HUES6 (cell line): ENCODE measurements around the gene PPARA.
"Not testable (repeated sequence)": the region's sequence is repeated elsewhere in the genome, so short reads cannot be mapped to it uniquely, and the experiment has no call there.

ENCODE experiments used
- H3K27ac ChIP-seq: 2 replicates; pipeline ENCODE4 v1.7.0; 2013; ENCODE audit warnings: low read depth, mild to moderate bottlenecking, low read length, inconsistent platforms
- H3K27me3 ChIP-seq: 2 replicates; pipeline ENCODE4 v1.6.1; 2013; ENCODE audit warnings: low read length; ENCODE audit not compliant: control insufficient read depth, insufficient read depth
- H3K36me3 ChIP-seq: 2 replicates; pipeline ENCODE4 v1.6.1; 2013; ENCODE audit warnings: low read length; ENCODE audit not compliant: control insufficient read depth, insufficient read depth
- H3K4me1 ChIP-seq: 2 replicates; pipeline ENCODE4 v1.6.1; 2013; ENCODE audit warnings: low read length; ENCODE audit not compliant: control insufficient read depth, insufficient read depth
- H3K4me3 ChIP-seq: 2 replicates; pipeline ENCODE4 v1.5.1; 2013; ENCODE audit warnings: low read depth, low read length
- H3K9ac ChIP-seq: one replicate; pipeline ENCODE4 v1.6.1; 2013; ENCODE audit warnings: mild to moderate bottlenecking, low read length
- H3K9me3 ChIP-seq: 2 replicates; pipeline ENCODE4 v1.6.1; 2013; ENCODE audit warnings: low read depth, low read length; ENCODE audit not compliant: control insufficient read depth, insufficient read depth

PPARA gene

DNA sequence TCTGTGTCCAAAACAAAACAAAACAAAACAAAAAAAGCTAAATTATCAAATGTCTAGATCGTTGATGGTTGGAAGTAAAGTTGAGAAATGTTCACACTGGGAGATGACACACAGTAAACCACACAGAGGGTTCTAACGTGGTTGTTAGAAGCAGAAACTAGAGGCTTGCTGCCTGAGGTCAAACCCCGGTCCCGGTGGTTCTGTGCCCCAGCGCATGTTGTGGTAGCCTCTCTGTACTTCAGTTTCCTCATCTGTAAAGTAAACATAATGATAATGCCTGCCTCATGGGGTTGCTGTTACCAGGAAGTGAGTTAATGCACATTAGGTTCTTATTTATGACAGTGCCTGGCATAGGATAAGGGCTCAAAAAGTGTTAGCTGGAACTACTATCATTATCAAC is 33.4 kb downstream of the PPARA start:
- no peaks in the 10 kb centered on the region for H3K36me3 ChIP-seq
- no peaks in the 10 kb centered on the region for H3K27me3 ChIP-seq

DNA sequence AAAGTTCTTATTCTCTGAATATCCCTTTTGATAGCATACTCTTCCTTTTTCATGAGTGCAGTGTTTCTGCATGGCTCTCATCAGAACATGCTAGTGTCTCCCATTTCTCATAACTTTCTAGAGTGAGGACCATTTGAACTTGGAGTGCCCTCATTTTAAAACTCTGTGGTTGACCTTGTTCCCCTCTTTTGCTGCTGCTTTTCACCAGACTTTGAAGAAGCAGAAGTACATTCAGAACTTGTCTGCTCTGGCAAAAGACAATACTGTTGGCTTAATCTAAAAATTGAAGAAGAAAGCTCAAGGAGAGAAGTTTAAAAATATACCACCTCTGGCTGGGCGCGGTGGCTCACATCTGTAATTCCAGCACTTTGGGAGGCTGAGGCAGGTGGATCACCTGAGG is 35.0 kb downstream of the PPARA start:
- Histone ChIP-seq H3K9ac (no peak overlapping the region), H3K36me3 (no peaks in the 10 kb centered on the region), H3K4me3 (no peak overlapping the region), H3K4me1 (no peaks in the 10 kb centered on the region), H3K27ac (no peak overlapping the region), H3K9me3 (peaks cover 14% of the 10 kb centered on the region), H3K27me3 (no peaks in the 10 kb centered on the region)

More for the DNA sequence above, 33.4 kb downstream of the PPARA start:
- Histone ChIP-seq H3K4me1 (no peaks in the 10 kb centered on the region), H3K9ac (no peak overlapping the region), H3K27ac (no peak overlapping the region), H3K9me3 (peaks cover 20% of the 10 kb centered on the region), H3K4me3 (no peak overlapping the region)

DNA sequence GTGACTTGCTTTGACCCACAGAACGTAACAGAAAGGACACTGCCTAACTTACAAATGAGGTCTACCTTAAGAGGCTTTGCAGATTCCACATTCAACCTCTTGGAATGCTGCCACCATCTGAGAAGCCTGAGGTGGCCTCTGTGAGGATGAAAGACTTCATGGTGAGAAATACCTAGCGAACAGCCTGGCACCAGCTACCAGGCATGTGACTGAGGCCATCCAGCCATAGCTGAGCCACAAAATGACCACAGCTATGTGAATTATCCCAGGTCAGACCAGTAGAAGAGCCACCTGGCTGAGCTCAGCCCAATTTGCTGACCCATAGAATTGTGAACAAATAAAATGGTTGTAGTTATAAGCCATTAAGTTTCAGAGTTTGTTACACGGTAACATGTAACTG is 37.5 kb downstream of the PPARA start:
- H3K9ac ChIP-seq, result no peak overlapping the region

DNA sequence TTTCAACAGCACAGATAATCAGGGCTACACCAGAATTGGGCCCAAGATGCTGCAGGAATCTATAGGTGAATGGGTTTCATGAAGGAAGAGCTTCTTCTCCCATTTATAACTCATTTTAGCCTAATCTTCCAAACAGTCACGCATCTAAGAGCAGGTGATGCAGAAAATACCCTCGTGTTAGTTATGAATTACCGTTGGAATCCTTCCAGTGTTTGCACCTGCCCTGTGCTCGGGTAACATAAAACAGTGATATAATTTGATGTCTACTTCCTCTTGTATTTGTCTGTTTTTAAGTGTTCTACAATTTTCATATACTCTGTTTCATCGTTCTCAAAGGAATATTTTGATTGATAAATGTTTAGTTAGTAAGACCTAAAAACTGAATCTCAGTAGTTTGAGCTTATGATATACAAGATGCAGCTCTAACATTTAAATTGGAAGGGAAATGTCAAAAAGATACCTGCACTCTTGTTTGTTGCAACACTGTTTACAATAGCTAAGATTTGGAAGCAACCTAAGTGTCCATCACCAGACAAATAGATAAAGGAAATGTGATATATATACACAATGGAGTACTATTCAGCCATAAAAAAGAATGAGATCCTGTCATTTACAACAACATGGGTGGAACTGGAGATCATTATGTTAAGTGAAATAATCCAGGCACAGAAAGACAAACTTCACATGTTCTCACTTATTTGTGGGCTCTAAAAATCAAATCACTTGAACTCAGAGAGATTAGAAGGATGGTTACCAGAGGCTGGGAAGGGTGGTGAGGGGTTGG is 42.1 kb downstream of the PPARA start:
- Histone ChIP-seq H3K4me3 (no peak overlapping the region), H3K4me1 (0 out of 2 replicates have a peak, but pooled peaks cover 4% of the 10 kb centered on the region), H3K27me3 (no peaks in the 10 kb centered on the region), H3K9me3 (no peaks in the 10 kb centered on the region), H3K27ac (no peak overlapping the region), H3K9ac (no peak overlapping the region), H3K36me3 (no peaks in the 10 kb centered on the region)

More for the DNA sequence above, 37.5 kb downstream of the PPARA start:
- Histone ChIP-seq H3K27ac (no peak overlapping the region), H3K4me3 (no peak overlapping the region), H3K9me3 (no peaks in the 10 kb centered on the region), H3K36me3 (no peaks in the 10 kb centered on the region), H3K4me1 (no peaks in the 10 kb centered on the region), H3K27me3 (no peaks in the 10 kb centered on the region)

DNA sequence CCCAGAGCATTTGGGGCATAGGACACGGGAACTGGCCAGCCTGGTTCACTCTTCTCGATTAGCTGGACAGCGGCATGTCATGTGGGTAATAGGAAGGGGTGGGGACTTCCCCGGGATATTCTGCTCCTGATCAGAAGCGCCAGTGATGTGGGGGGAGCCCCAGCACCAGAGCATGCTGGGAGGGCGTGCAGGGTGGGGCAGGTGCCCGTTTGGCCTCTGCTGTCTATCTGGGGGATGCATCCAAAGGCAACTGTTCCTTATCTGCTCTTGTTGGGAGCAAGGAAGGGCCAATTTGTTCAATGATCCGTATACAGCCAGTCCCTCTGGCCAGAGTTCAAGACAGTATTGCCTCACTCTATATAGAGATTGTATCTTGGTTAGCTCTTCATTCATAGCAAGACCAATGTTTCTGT is 43.6 kb downstream of the PPARA start:
- H3K9ac ChIP-seq, result no peak overlapping the region
- no peaks in the 10 kb centered on the region for H3K36me3 ChIP-seq
- H3K27ac ChIP-seq, result no peak overlapping the region
- no peaks in the 10 kb centered on the region for H3K27me3 ChIP-seq
- 0 out of 2 replicates have a peak, but pooled peaks cover 4% of the 10 kb centered on the region for H3K4me1 ChIP-seq
- no peaks in the 10 kb centered on the region for H3K9me3 ChIP-seq
- no peak overlapping the region for H3K4me3 ChIP-seq

DNA sequence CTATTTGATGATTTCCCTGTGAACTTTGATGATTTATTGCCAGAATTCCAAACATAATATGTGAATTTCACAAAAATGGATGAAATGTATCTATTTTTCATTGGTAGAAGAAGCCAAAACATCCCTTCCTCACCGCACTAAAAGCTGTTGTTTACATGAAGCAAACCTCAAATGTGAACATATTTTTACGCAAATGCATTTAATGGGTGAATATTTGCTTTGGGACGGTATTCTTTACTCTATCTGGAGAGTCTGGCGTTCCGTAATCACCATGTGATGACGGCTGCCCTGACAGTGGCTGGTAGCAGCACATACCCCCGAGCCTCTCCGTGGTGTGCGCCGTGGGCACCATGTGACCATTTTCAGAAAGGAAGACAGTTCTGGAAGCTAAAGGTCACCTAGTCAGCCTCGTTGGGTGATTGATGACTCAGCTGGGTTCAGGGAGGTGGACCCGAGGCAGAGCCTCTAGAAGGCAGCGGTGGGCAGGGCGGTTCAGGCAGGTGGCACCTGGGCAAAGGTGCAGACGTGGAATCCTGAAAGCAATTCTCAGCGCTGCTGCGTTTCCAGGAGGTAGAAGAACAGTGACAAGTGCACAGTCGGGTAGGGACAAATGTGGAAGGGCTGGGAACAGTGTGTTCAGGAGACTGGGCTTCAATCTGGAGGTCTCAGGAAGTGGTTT is 45.3 kb downstream of the PPARA start:
- Histone ChIP-seq H3K4me1 (0 out of 2 replicates have a peak, but pooled peaks cover 4% of the 10 kb centered on the region), H3K9ac (no peak overlapping the region), H3K27ac (no peak overlapping the region), H3K4me3 (no peak overlapping the region), H3K27me3 (no peaks in the 10 kb centered on the region), H3K36me3 (no peaks in the 10 kb centered on the region), H3K9me3 (no peaks in the 10 kb centered on the region)

DNA sequence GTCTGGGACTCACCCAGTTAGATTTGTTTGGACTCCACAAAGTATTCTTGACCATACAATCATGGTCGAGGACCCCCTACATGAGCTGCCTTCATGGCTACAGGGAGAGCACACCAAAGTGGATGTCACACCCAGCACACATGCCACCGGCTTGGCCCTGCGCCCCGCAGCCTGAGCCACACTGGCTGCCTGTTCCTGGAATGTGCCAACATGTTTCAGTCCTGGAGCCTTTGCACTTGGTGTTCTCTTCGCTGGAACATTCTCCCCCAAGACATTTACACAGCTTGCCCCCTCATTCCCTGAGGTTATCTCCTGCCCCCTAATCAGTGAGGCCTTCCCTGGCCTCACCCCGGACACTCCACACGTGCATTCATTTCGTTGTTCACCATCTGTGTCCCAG is 46.0 kb downstream of the PPARA start:
- Histone ChIP-seq H3K4me1 (peaks cover 8% of the 10 kb centered on the region), H3K36me3 (no peaks in the 10 kb centered on the region), H3K9me3 (no peaks in the 10 kb centered on the region), H3K27me3 (no peaks in the 10 kb centered on the region), H3K27ac (no peak overlapping the region), H3K9ac (no peak overlapping the region), H3K4me3 (no peak overlapping the region)

DNA sequence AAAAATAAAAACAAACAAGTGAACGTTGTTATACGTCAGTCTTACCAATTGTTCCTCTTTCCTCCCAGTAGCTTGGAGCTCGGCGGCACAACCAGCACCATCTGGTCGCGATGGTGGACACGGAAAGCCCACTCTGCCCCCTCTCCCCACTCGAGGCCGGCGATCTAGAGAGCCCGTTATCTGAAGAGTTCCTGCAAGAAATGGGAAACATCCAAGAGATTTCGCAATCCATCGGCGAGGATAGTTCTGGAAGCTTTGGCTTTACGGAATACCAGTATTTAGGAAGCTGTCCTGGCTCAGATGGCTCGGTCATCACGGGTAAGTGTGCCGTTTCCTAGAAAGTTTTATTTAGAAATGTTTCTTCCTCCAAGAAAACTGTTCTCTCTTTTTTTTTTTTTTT is 47.9 kb downstream of the PPARA start:
- H3K4me3 ChIP-seq, result no peak overlapping the region
- peaks cover 16% of the 10 kb centered on the region for H3K4me1 ChIP-seq
- no peaks in the 10 kb centered on the region for H3K9me3 ChIP-seq
- no peak overlapping the region for H3K9ac ChIP-seq
- no peak overlapping the region for H3K27ac ChIP-seq
- no peaks in the 10 kb centered on the region for H3K27me3 ChIP-seq
- H3K36me3 ChIP-seq, result no peaks in the 10 kb centered on the region

DNA sequence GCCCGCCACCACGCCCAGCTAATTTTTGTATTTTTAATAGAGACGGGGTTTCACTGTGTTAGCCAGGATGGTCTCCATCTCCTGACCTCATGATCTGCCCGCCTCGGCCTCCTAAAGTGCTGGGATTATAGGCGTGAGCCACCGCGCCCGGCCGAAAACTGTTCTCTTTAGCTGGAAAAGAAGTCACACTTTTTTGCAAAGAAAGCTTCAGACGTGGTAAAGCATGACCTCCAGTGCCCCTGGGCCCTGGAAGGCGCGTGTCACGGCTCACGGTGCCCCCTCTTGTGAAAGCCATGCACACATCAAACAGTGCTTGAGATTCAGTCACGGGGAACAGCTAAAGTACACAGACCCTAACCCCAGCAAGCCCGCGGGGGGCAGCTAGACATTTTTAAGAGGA is 48.5 kb downstream of the PPARA start:
- H3K27ac ChIP-seq, H3K4me3 ChIP-seq, H3K27me3 ChIP-seq, H3K9me3 ChIP-seq, H3K36me3 ChIP-seq, H3K9ac ChIP-seq: not testable (repeated sequence)
- peaks cover 16% of the 10 kb centered on the region for H3K4me1 ChIP-seq

DNA sequence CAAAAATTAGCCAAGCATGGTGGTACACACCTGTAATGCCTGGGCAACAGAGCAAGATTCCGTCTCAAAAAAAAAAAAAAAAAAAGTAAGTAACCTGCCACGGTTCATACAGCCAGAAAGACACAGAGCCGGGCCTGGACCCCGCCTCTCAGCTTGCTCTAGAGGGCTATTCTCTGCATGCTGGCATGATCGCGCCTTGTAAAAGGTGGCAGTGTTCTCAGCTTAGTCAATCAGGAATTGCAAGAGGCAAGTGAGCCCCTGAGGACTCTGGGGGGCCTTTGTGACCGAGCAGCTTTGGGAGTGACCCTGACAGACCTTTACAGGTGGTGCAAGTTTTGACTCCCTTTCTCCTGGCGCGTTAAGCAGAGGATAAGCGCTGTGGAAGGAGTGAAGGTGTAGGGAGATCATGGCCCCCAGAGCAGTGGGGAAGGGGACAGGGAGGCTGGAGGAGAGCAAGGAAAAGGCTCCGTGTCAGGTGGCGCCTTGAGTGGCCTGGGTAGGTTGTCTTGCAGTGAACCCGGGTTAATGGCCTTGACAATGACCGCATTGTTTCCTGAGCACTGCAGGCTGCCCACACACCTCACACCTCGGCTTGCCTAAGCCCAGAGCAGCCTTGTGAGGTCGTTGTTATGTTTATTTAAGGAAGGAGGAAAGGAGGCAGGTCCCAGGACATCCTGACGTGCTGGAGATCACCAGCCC is 50.9 kb downstream of the PPARA start:
- H3K9me3 ChIP-seq, result 0 out of 2 replicates have a peak, but pooled peaks cover 8% of the 10 kb centered on the region
- no peaks in the 10 kb centered on the region for H3K36me3 ChIP-seq
- no peak overlapping the region for H3K4me3 ChIP-seq
- H3K27me3 ChIP-seq, result no peaks in the 10 kb centered on the region
- peaks cover 12% of the 10 kb centered on the region for H3K4me1 ChIP-seq
- H3K9ac ChIP-seq, result peak overlapping the region; percentile 19
- no peak overlapping the region for H3K27ac ChIP-seq
